A549 (cell line): Measurements from ENCODE around the gene NOXA1. TPM values are rescaled to one million over a fixed set of nuclear protein-coding genes. Genes with fewer than 3 reads are reported as not detected.

Experiments used
- ATAC-seq, 2 experiments: fragments of 200-7000 bp in 1 of 2; fragments of >200 bp in 1 of 2; cut with Nextera tagmentation in 1 of 2; cut with Tn5 transposase in 1 of 2; 3 replicates each; pipeline versions ENCODE4 v1.8.0 to v1.9.1; 2018 to 2020; ENCODE audit warnings: mild to moderate bottlenecking in 1 of 2, moderate library complexity in 1 of 2
- CTCF ChIA-PET: fragments of 300-600 bp; sonication (Branson Sonifier 250); formaldehyde crosslinking; extraction: SDS; loops from one replicate; lab custom pipeline; 2021; ENCODE audit warnings: antibody characterized with exemption, inconsistent platforms; lab: Yijun Ruan, JAX
- POLR2A ChIA-PET: fragments of 350-600 bp; formaldehyde crosslinking; extraction: SDS; loops from one replicate; lab custom pipeline; 2021; ENCODE audit warnings: antibody characterized with exemption, inconsistent platforms; lab: Yijun Ruan, JAX
- DNase-seq, 2 experiments: peaks; one replicate each; pipeline versions ENCODE4 v3.0.0 to v3.0.0-alpha.2; 2011 to 2016; ENCODE audit warnings: low read depth in 1 of 2, low spot score in 1 of 2
- FAIRE-seq: peaks from 2 replicates; lab custom pipeline; 2011; peaks lifted over from hg19 to GRCh38; lab: Jason Lieb, UNC
- H3K27ac ChIP-seq, 2 experiments: fragments of >200 bp; sonication (Bioruptor Twin); formaldehyde crosslinking; 3 replicates each; pipeline ENCODE4 v1.5.1; 2016 to 2017
- H3K4me1 ChIP-seq: fragments of >200 bp; sonication (Bioruptor Twin); formaldehyde crosslinking; 3 replicates; pipeline ENCODE4 v1.6.1; 2016
- H3K4me2 ChIP-seq: fragments of >200 bp; sonication (Bioruptor Twin); formaldehyde crosslinking; 3 replicates; pipeline ENCODE4 v1.6.1; 2016
- H3K4me3 ChIP-seq: fragments of >200 bp; sonication (Bioruptor Twin); formaldehyde crosslinking; 3 replicates; pipeline ENCODE4 v1.5.1; 2016
- H3K9me3 ChIP-seq: fragments of >200 bp; sonication (Bioruptor Twin); formaldehyde crosslinking; 3 replicates; pipeline ENCODE4 v1.6.1; 2016
- BHLHE40 ChIP-seq: IDR thresholded peaks from 2 replicates; pipeline ENCODE4 v1.6.1; 2012; ENCODE audit warnings: low read depth, low read length, inconsistent platforms
- CBX8 ChIP-seq: fragments of 200-600 bp; sonication (generic); IDR thresholded peaks from 2 replicates; pipeline ENCODE4 v1.6.1; 2016
- CEBPB ChIP-seq, 2 experiments: fragments of >200 bp in 1 of 2; sonication (Bioruptor Twin) in 1 of 2; formaldehyde crosslinking in 1 of 2; IDR thresholded peaks; 2 replicates each; pipeline ENCODE4 v1.6.1; 2012 to 2016
- CHD4 ChIP-seq: fragments of 200-600 bp; sonication (generic); IDR thresholded peaks from 2 replicates; pipeline ENCODE4 v1.6.1; 2016; ENCODE audit warnings: antibody characterized with exemption, mild to moderate bottlenecking, borderline replicate concordance
- ESRRA ChIP-seq: fragments of 150-350 bp; IDR thresholded peaks from 2 replicates; pipeline ENCODE4 v1.6.1; 2014; ENCODE audit warnings: mild to moderate bottlenecking, low read length, borderline replicate concordance
- HDAC2 ChIP-seq: fragments of 200-600 bp; sonication (generic); IDR thresholded peaks from 2 replicates; pipeline ENCODE4 v1.6.1; 2016
- MAFK ChIP-seq: fragments of 450-650 bp; IDR thresholded peaks from 2 replicates; pipeline ENCODE4 v1.6.1; 2014; ENCODE audit not compliant: partially characterized antibody
- NR3C1 ChIP-seq: fragments of >200 bp; sonication (Bioruptor Twin); formaldehyde crosslinking; IDR thresholded peaks from 3 replicates; pipeline ENCODE4 v1.6.1; 2017
- RFX5 ChIP-seq: fragments of 450-650 bp; IDR thresholded peaks from 2 replicates; pipeline ENCODE4 v1.7.1; 2014; ENCODE audit warnings: antibody characterized with exemption, mild to moderate bottlenecking, moderate library complexity
- WGBS: methylation state at CpG from one replicate; pipeline ENCODE4 v1.1.6; 2017; ENCODE audit errors: missing lambda C conversion rate; 5-methylcytosine and 5-hydroxymethylcytosine counted together
- polyA plus RNA-seq, 4 experiments: library from polyadenylated mRNA; depleted of rRNA in 3 of 4; stranded (reverse); fragments of >200 nt; fragmentation: RNase III in 1 of 4; extraction: RNeasy Plus Mini Kit Qiagen cat#74134 plus additional on column Dnase treatment in 1 of 4; gene quantifications; 2 replicates in 3 of 4; 3 replicates in 1 of 4; pipeline ENCODE4 v1.2.3, GENCODE V29; 2011 to 2017
- TF ChIP-seq, protein P1 (sequence below): fragments of >200 bp; sonication (Bioruptor Twin); formaldehyde crosslinking; IDR thresholded peaks from 2 replicates; pipeline ENCODE4 v1.6.1; 2016
- TF ChIP-seq, protein P2 (sequence below): fragments of 250-450 bp; sonication (Bioruptor Pico); IDR thresholded peaks from 2 replicates; pipeline ENCODE4 v1.5.0; 2020; ENCODE audit warnings: low read depth, mild to moderate bottlenecking, moderate library complexity
- TF ChIP-seq, protein P3 (sequence below): fragments of 150-350 bp; IDR thresholded peaks from 2 replicates; pipeline ENCODE4 v1.6.1; 2014; ENCODE audit warnings: low read depth, mild to moderate bottlenecking, low read length
- TF ChIP-seq, protein P4 (sequence below): fragments of 450-650 bp; IDR thresholded peaks from 2 replicates; pipeline ENCODE4 v1.6.1; 2014; ENCODE audit warnings: antibody characterized with exemption

The NOXA1 gene
- polyA plus RNA-seq, 2 of the 4 experiments (the other 2 are of a cell fraction): 0.44 to 1.5 TPM

DNA sequence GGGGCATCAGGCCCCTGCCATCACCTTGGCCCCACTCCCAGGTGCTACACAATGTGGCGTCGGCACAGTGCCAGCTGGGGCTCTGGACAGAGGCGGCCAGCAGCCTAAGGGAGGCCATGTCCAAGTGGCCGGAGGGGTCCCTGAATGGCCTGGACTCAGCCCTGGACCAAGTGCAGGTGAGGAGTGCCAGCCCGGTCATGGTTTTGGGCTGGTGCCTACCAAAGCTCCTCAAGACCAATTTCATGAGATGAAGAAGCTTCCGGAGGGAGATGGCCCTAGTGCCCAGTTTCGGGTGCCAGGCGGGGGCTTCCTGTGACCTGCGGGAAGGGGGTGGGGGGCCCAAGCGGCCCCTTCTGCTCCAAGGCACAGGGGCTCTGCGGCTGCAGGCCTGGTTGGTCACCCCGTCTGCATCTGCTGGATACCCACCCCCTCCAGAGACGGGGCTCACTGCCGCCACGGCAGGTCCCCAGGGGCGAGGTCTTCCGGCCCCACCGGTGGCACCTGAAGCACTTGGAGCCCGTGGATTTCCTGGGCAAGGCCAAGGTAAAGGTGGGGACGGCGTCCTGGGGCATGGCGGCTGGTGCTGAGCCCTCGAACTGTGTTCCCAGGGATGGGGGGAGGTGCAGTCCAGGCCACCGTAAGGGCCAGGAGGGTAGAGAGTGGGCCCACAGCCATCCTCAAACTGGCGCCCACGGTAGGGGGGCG is 5.8 kb downstream of the NOXA1 start:
- TF ChIP-seq CHD4 (no peak), ESRRA (no peak), CBX8 (no peak), NR3C1 (no peak)
- TF ChIP-seq, protein P1, sequence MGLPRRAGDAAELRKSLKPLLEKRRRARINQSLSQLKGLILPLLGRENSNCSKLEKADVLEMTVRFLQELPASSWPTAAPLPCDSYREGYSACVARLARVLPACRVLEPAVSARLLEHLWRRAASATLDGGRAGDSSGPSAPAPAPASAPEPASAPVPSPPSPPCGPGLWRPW: no peak
- ChIA-PET POLR2A (no interaction called here), CTCF (interaction anchor here (1.1 to 8.1 kb wide), 3 partner anchors 16 to 132 kb away, joined by 4 to 98 read pairs (median 4); partner anchors contain the start of gene ENTPD8)
- no peak overlapping the region for H3K27ac ChIP-seq
- no peak for DNase-seq
- no peaks in the 10 kb centered on the region for H3K9me3 ChIP-seq
- no peak for FAIRE-seq
- no peak overlapping the region for H3K4me3 ChIP-seq
- ATAC-seq: peak in 1 of 2 experiments; percentile 8; a peak in 1 of 6 replicates
- WGBS: 80% methylated on average over 16 of the region's 27 CpGs
- peaks cover 20% of the 10 kb centered on the region; the same call in 1 of the 3 replicates for H3K4me1 ChIP-seq
- H3K4me2 ChIP-seq: no peak overlapping the region

DNA sequence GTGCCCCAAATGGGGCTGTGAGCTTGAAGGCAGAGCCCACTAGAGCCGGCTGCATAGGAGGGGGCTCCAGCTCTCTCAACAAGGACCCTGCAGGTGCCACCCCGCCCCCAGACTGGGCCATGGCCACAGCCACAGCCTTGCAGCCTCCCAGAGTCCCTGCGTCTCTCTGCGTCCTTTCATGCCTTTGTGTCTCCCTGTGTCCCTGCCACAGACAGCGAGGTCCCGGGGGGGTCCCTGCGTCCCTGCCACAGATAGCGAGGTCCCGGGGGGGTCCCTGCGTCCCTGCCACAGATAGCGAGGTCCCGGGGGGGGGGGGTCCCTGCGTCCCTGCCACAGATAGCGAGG is 6.3 kb downstream of the NOXA1 start:
- peak overlapping the region; percentile 74 for H3K4me2 ChIP-seq
- FAIRE-seq: no peak
- no peak for DNase-seq
- peaks cover 14% of the 10 kb centered on the region; the same call in 1 of the 3 replicates for H3K4me1 ChIP-seq
- H3K4me3 ChIP-seq: no peak overlapping the region; the same call in 2 of the 3 replicates
- no peak overlapping the region; a peak in 1 of 6 replicates for H3K27ac ChIP-seq
- no peaks in the 10 kb centered on the region for H3K9me3 ChIP-seq
- peak in 1 of 2 experiments; percentile 9; a peak in 1 of 6 replicates for ATAC-seq
- CTCF ChIA-PET: interaction anchor here (1.1 to 8.1 kb wide), 4 partner anchors 15 to 132 kb away, joined by 4 to 98 read pairs (median 5); partner anchors contain the start of genes ENTPD8 and NRARP
- POLR2A ChIA-PET: no interaction called here
- 83% methylated on average over 3 of the region's 14 CpGs for WGBS
- TF ChIP-seq CEBPB (IDR thresholded peaks at IDR 0.05): no peak
- no peak for TF ChIP-seq RFX5
- TF ChIP-seq, protein P2, sequence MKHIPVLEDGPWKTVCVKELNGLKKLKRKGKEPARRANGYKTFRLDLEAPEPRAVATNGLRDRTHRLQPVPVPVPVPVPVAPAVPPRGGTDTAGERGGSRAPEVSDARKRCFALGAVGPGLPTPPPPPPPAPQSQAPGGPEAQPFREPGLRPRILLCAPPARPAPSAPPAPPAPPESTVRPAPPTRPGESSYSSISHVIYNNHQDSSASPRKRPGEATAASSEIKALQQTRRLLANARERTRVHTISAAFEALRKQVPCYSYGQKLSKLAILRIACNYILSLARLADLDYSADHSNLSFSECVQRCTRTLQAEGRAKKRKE (CRISPR knock-in tag): no peak
- TF ChIP-seq, protein P3, sequence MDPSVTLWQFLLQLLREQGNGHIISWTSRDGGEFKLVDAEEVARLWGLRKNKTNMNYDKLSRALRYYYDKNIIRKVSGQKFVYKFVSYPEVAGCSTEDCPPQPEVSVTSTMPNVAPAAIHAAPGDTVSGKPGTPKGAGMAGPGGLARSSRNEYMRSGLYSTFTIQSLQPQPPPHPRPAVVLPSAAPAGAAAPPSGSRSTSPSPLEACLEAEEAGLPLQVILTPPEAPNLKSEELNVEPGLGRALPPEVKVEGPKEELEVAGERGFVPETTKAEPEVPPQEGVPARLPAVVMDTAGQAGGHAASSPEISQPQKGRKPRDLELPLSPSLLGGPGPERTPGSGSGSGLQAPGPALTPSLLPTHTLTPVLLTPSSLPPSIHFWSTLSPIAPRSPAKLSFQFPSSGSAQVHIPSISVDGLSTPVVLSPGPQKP: no peak
- TF ChIP-seq, all 56 proteins: peak for 0

DNA sequence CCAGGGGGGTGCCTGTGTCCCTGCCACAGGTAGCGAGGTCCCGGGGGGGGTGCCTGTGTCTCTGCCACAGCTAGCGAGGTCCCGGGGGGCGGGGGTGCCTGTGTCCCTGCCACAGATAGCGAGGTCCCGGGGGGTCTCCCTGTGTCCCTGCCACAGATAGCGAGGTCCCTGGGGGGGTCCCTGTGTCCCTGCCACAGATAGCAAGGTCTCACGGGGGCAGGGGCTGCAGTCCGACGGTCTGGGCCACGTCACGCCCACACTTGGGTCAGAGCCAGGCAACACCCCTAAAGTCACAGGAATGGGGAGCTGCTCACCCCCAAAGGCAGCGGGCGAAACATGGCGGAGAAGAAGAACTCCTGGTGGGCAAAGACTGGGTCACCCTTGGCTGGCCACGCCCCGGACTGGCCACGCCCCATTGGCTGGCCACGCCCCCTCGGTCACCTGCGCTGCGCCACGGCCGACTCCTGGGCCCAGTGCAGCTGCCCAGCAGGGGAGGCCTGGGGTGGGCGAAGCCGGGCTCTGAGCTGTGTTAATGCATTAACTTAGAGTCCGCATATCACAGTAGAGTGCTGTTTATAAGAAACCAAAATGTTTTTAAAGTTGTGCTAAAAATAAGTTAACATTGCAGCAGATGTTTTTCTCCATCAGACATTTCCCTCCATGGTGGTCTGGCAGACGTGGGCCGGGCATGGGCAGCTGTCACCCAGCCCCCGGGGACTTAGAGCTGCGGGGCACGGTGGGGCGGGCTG is 7.0 kb downstream of the NOXA1 start:
- FAIRE-seq: no peak
- peak overlapping the region in 1 of 2 experiments; percentile 66; a peak in 3 of 6 replicates for H3K27ac ChIP-seq
- peaks cover 10% of the 10 kb centered on the region; the same call in 1 of the 3 replicates for H3K4me1 ChIP-seq
- ChIA-PET CTCF (interaction anchor here (1.1 to 8.1 kb wide), 4 partner anchors 15 to 133 kb away, joined by 4 to 98 read pairs (median 5); partner anchors contain the start of genes ENTPD8 and NRARP), POLR2A (no interaction called here)
- H3K9me3 ChIP-seq: no peaks in the 10 kb centered on the region
- H3K4me3 ChIP-seq: peak overlapping the region; percentile 30
- WGBS: 23% methylated on average over 14 of the region's 34 CpGs
- peak overlapping the region; percentile 74 for H3K4me2 ChIP-seq
- TF ChIP-seq, protein P4, sequence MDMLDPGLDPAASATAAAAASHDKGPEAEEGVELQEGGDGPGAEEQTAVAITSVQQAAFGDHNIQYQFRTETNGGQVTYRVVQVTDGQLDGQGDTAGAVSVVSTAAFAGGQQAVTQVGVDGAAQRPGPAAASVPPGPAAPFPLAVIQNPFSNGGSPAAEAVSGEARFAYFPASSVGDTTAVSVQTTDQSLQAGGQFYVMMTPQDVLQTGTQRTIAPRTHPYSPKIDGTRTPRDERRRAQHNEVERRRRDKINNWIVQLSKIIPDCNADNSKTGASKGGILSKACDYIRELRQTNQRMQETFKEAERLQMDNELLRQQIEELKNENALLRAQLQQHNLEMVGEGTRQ: 0 out of 2 replicates have a peak, but pooled peaks have one; percentile 5
- no peak for TF ChIP-seq BHLHE40
- no peak for TF ChIP-seq HDAC2
- no peak for TF ChIP-seq MAFK
- DNase-seq: no peak
- ATAC-seq: peak; percentile 45 to 77; a peak in 4 of 6 replicates
